HUES64 (cell line): ENCODE results near the gene OPTC.

Experiments
- H3K27ac ChIP-seq: 2 replicates; pipeline ENCODE4 v1.7.0; 2013; ENCODE audit warnings: low read depth, low read length, inconsistent platforms
- H3K27me3 ChIP-seq: 2 replicates; pipeline ENCODE4 v1.6.1; 2013; ENCODE audit warnings: mild to moderate bottlenecking, low read length; ENCODE audit not compliant: insufficient read depth
- H3K36me3 ChIP-seq: 2 replicates; pipeline ENCODE4 v1.6.1; 2013; ENCODE audit warnings: mild to moderate bottlenecking, low read length; ENCODE audit not compliant: insufficient read depth
- H3K4me1 ChIP-seq: 2 replicates; pipeline ENCODE4 v1.6.1; 2013; ENCODE audit warnings: mild to moderate bottlenecking, low read length, moderate library complexity; ENCODE audit not compliant: insufficient read depth
- H3K4me3 ChIP-seq: 2 replicates; pipeline ENCODE4 v1.5.1; 2013; ENCODE audit warnings: mild to moderate bottlenecking, low read length, moderate library complexity
- H3K9ac ChIP-seq: 2 replicates; pipeline ENCODE4 v1.6.1; 2013; ENCODE audit warnings: mild to moderate bottlenecking, low read depth, low read length
- H3K9me3 ChIP-seq: 2 replicates; pipeline ENCODE4 v1.6.1; 2013; ENCODE audit warnings: low read depth, low read length; ENCODE audit not compliant: insufficient read depth
- WGBS: fragments of 150-250, 120-280 bp; methylation state at CpG from one replicate; pipeline ENCODE4 v1.1.7; 2013; ENCODE audit warnings: missing lambda C conversion rate; 5-methylcytosine and 5-hydroxymethylcytosine counted together

The OPTC gene

GRCh38 chr1:203476216-203476814 is 17.6 kb upstream of the OPTC start:
- 85% methylated on average over 9 of the region's 9 CpGs for WGBS
- Histone ChIP-seq H3K36me3 (no peaks in the 10 kb centered on the region), H3K27ac (no peak overlapping the region), H3K4me3 (no peak overlapping the region), H3K4me1 (peaks cover 17% of the 10 kb centered on the region), H3K27me3 (no peaks in the 10 kb centered on the region), H3K9me3 (no peaks in the 10 kb centered on the region), H3K9ac (no peak overlapping the region)

- WGBS: 91% methylated on average over 3 of the region's 3 CpGs
- H3K4me1 ChIP-seq: peaks cover 17% of the 10 kb centered on the region
- H3K9me3 ChIP-seq: no peaks in the 10 kb centered on the region
- H3K36me3 ChIP-seq: no peaks in the 10 kb centered on the region
- no peak overlapping the region for H3K9ac ChIP-seq
- no peak overlapping the region for H3K27ac ChIP-seq
- H3K27me3 ChIP-seq: no peaks in the 10 kb centered on the region
- no peak overlapping the region for H3K4me3 ChIP-seq
Observed at GRCh38 chr1:203477748-203478147, 16.2 kb upstream of the OPTC start.

- WGBS: 88% methylated on average over 1 of the region's 3 CpGs
- Histone ChIP-seq H3K4me1 (peaks cover 17% of the 10 kb centered on the region), H3K36me3 (no peaks in the 10 kb centered on the region), H3K9ac (no peak overlapping the region), H3K4me3 (no peak overlapping the region), H3K27me3 (no peaks in the 10 kb centered on the region), H3K9me3 (no peaks in the 10 kb centered on the region), H3K27ac (no peak overlapping the region)
Observed at GRCh38 chr1:203478231-203478630, 15.7 kb upstream of the OPTC start.

GRCh38 chr1:203478986-203479385 is 15.0 kb upstream of the OPTC start:
- WGBS: 87% methylated on average over 5 of the region's 5 CpGs
- no peaks in the 10 kb centered on the region for H3K36me3 ChIP-seq
- no peak overlapping the region for H3K9ac ChIP-seq
- H3K4me1 ChIP-seq: peaks cover 17% of the 10 kb centered on the region
- no peaks in the 10 kb centered on the region for H3K9me3 ChIP-seq
- no peaks in the 10 kb centered on the region for H3K27me3 ChIP-seq
- H3K4me3 ChIP-seq: no peak overlapping the region
- H3K27ac ChIP-seq: no peak overlapping the region

GRCh38 chr1:203479646-203480045 is 14.3 kb upstream of the OPTC start:
- H3K36me3 ChIP-seq: no peaks in the 10 kb centered on the region
- WGBS: 92% methylated on average over 2 of the region's 2 CpGs
- peaks cover 17% of the 10 kb centered on the region for H3K4me1 ChIP-seq
- H3K27me3 ChIP-seq: no peaks in the 10 kb centered on the region
- no peak overlapping the region for H3K9ac ChIP-seq
- H3K27ac ChIP-seq: no peak overlapping the region
- H3K4me3 ChIP-seq: no peak overlapping the region
- no peaks in the 10 kb centered on the region for H3K9me3 ChIP-seq

GRCh38 chr1:203480084-203480483 is 13.9 kb upstream of the OPTC start:
- Histone ChIP-seq H3K27me3 (no peaks in the 10 kb centered on the region), H3K27ac (no peak overlapping the region), H3K9ac (no peak overlapping the region), H3K4me3 (no peak overlapping the region), H3K4me1 (peaks cover 14% of the 10 kb centered on the region), H3K9me3 (no peaks in the 10 kb centered on the region), H3K36me3 (no peaks in the 10 kb centered on the region)
- WGBS: 82% methylated on average over 2 of the region's 2 CpGs

- WGBS: 49% methylated on average over 6 of the region's 6 CpGs
- Histone ChIP-seq H3K4me1 (peaks cover 10% of the 10 kb centered on the region), H3K27me3 (no peaks in the 10 kb centered on the region), H3K9ac (no peak overlapping the region), H3K9me3 (no peaks in the 10 kb centered on the region), H3K27ac (no peak overlapping the region), H3K4me3 (no peak overlapping the region), H3K36me3 (no peaks in the 10 kb centered on the region)
Observed at GRCh38 chr1:203480525-203481084, 13.3 kb upstream of the OPTC start.

- Histone ChIP-seq H3K9ac (no peak overlapping the region), H3K4me1 (peaks cover 5% of the 10 kb centered on the region), H3K27me3 (no peaks in the 10 kb centered on the region), H3K4me3 (no peak overlapping the region), H3K27ac (no peak overlapping the region), H3K36me3 (no peaks in the 10 kb centered on the region), H3K9me3 (no peaks in the 10 kb centered on the region)
- 94% methylated on average over 1 of the region's 1 CpG for WGBS
Observed at GRCh38 chr1:203481196-203481595, 12.8 kb upstream of the OPTC start.

GRCh38 chr1:203486618-203487370 is 7.2 kb upstream of the OPTC start:
- Histone ChIP-seq H3K27ac (no peak overlapping the region), H3K4me1 (peaks cover 5% of the 10 kb centered on the region), H3K9ac (peak overlapping the region; percentile 54), H3K4me3 (peak overlapping the region; percentile 56), H3K27me3 (no peaks in the 10 kb centered on the region), H3K36me3 (no peaks in the 10 kb centered on the region), H3K9me3 (no peaks in the 10 kb centered on the region)
- WGBS: 89% methylated on average over 28 of the region's 28 CpGs

GRCh38 chr1:203488539-203488938 is 5.4 kb upstream of the OPTC start:
- 92% methylated on average over 7 of the region's 7 CpGs for WGBS
- peaks cover 11% of the 10 kb centered on the region for H3K4me1 ChIP-seq
- no peak overlapping the region for H3K27ac ChIP-seq
- no peak overlapping the region for H3K4me3 ChIP-seq
- no peaks in the 10 kb centered on the region for H3K9me3 ChIP-seq
- H3K9ac ChIP-seq: no peak overlapping the region
- no peaks in the 10 kb centered on the region for H3K36me3 ChIP-seq
- no peaks in the 10 kb centered on the region for H3K27me3 ChIP-seq

- WGBS: 95% methylated on average over 9 of the region's 9 CpGs
Observed at GRCh38 chr1:203490607-203491006, 3.3 kb upstream of the OPTC start.

More at GRCh38 chr1:203490607-203491006, 3.3 kb upstream of the OPTC start:
- Histone ChIP-seq H3K27me3 (no peaks in the 10 kb centered on the region), H3K36me3 (no peaks in the 10 kb centered on the region), H3K4me3 (no peak overlapping the region), H3K9ac (no peak overlapping the region), H3K27ac (no peak overlapping the region), H3K9me3 (no peaks in the 10 kb centered on the region), H3K4me1 (peaks cover 16% of the 10 kb centered on the region)
